ENCODE data around the gene HS3ST2.

GRCh38 chr16:22787466-22788192 is 26.3 kb upstream of the HS3ST2 start:
- TF ChIP-seq, protein P1, sequence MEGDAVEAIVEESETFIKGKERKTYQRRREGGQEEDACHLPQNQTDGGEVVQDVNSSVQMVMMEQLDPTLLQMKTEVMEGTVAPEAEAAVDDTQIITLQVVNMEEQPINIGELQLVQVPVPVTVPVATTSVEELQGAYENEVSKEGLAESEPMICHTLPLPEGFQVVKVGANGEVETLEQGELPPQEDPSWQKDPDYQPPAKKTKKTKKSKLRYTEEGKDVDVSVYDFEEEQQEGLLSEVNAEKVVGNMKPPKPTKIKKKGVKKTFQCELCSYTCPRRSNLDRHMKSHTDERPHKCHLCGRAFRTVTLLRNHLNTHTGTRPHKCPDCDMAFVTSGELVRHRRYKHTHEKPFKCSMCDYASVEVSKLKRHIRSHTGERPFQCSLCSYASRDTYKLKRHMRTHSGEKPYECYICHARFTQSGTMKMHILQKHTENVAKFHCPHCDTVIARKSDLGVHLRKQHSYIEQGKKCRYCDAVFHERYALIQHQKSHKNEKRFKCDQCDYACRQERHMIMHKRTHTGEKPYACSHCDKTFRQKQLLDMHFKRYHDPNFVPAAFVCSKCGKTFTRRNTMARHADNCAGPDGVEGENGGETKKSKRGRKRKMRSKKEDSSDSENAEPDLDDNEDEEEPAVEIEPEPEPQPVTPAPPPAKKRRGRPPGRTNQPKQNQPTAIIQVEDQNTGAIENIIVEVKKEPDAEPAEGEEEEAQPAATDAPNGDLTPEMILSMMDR (IDR thresholded peaks at IDR 0.05; ENCODE audit: low read depth, low read length, poor library complexity, severe bottlenecking) = no peak
- TF ChIP-seq EZH2phosphoT487 (IDR thresholded peaks at IDR 0.05; ENCODE audit: borderline replicate concordance, low read length) = no peak
